NCI-H2171 treated with DMSO at 0.1 percent for 48 hours (cell line): ENCODE measurements around the gene DPAGT1.
A peak's percentile ranks its signal among the peaks of the same experiment; 100 is the strongest.
"Not testable (repeated sequence)": the region's sequence is repeated elsewhere in the genome, so short reads cannot be mapped to it uniquely, and the experiment has no call there.

Experiments used
- DNase-seq: peaks from one replicate; lab custom pipeline; 2025; lab: John Stamatoyannopoulos, UW

The DPAGT1 gene

DNA sequence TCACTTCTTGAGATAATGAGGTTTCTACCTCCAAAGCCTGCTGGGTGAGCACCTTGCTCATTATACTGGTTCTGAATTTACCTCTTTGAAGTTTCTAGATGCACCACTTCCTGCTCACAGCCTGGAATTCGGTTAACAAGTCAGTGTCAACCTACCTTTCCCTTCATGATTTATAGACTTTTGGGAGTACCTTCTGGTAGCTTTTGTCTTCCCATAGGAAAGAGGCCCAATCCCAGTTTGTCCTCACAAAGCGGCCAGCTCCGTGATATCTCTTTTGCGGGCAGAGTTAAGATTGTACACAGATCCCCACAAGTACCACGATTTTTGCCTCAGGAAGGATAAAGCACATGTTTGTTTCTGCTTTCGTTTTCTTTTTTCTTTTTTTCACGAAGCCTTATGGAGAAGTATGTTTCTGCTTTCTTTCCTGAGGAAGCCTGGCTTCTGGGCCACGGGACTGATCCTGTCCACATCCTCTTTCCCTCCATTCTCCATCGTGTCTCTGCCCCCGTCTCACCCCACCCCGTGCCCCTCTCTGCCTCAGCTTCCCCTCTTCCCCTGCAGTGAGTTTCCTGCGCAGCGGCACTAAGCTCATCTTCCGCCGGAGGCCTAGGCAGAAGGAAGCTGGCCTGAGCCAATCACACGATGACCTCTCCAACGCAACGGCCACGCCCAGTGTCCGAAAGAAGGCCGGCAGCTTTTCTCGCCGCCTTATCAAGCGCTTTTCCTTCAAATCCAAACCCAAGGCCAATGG is 14.0 kb upstream of the DPAGT1 start:
- no peak for DNase-seq

DNA sequence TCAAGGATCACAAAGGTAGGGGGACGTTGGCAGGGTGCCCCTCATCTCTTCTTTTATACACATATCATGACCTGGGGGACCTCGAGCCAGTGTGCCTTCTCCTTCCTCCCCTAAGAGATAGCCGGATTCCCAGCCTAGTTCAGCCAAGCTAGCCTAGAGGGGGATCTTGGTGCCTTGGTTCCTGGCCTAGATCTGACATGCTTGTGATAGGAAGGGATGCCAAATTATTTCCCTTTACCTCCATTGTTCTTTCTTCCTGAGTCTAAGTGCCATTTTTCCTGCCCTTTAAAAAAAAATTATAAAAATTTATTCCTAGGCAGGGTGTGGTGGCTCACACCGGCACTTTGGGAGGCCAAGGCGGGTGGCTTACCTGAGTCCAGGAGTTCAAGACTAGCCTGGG is 12.7 kb upstream of the DPAGT1 start:
- no peak for DNase-seq

DNA sequence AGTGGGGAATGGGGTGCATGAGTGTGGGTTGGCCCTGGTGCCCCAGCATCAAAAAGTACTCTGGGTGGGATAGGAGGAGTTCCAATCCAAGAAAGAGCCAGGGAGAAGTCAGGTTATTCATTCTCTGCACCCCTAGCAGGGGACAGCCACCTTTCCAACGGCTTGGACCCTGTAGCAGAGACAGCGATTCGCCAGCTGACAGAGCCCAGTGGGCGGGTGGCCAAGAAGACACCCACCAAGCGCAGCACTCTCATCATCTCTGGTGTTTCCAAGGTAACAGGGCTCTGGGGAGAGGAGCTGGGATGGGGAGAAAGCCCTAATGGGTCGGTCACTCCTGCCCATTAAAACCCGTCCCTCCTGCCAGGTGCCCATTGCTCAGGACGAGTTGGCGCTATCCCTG is 12.1 kb upstream of the DPAGT1 start:
- DNase-seq = no peak

DNA sequence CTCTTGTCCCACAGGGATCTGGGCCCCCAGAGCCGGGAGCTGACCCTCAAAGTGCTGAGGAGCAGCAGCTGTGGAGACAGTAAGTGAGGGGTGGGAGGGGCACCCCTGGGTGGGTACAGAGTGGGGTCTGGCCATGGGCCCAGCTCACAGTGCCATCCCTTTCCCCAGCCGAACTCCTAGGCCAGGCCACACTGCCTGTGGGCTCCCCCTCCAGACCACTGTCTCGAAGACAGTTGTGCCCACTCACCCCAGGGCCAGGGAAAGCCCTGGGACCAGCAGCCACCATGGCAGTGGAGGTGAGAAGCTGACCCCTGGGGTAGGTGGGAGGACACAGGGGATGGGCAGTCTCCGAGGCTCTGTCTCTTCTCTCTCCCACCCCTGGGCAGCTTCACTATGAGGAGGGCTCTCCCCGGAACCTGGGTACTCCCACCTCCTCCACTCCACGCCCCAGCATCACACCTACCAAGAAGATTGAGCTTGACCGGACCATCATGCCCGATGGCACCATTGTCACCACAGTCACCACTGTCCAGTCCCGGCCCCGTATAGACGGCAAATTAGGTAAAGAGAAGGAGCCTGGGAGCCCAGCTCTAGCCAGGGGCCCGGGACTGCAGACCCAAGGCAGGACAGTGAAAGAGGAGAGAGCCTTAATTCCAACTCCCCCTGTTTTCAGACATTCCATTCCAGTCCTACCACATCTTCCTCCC is 10.8 kb upstream of the DPAGT1 start:
- DNase-seq = no peak

DNA sequence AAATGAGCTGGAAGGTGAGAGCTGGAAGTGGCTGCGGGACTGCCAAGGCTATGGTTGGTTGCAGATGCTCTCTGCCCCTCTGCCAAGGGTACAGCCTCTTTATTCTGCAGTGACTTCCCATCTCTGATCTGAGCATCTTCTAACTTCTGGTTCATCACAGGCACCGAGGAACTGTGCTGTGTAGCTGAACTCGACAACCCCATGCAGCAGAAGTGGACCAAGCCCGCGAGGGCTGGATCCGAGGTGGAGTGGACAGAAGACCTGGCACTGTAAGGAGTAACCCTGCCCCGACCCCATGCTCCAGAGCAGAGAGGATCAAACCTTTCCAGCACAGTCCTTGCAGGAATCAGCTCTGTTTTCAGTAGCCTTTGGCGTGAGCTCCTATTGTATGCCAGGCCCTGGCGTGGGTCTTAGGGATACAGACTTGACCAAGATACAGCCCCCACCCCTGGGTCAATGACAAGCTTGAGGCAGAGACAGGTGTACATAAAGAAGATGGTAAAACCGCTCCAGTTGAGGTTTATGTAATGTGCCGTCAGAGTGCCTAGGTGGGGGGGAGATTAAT is 9.8 kb upstream of the DPAGT1 start:
- DNase-seq = no peak

DNA sequence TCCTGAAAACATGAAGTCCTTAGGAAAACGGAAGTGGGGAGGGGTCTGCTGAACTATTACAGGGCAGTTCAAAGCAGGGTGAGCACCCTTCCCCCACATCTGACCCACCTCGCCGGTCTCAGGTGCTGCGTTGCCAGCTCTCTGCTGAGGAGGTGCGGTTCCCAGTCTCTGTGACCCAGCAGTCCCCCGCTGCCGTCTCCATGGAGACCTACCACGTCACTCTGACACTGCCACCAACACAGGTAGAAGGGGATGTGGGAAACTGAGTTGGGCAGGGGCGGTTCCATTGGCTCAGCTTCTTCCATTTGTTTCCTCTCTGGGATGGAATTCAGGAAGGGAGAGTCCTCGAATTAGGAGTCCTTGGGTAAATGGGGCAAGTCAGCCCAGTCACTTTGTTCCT is 8.8 kb upstream of the DPAGT1 start:
- no peak for DNase-seq

DNA sequence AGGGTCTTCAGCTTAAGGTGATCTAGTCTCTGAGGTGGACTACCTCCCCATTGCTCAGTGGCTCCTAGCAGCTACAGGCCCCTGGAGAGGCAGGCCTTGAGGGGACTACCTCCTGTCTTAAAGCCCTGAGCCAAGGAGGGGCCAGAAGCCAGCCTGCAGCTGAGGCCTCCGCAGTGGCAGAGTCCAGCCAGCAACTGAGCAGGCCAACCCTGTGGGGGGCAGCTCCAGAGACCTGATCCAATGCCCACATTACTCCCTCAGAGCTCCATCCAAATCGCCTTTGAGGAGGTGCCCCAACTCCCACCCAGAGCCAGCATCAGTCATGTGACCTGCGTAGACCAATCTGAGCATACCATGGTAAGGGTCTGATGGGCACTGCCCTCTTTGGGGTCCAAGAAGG is 8.2 kb upstream of the DPAGT1 start:
- DNase-seq = no peak

DNA sequence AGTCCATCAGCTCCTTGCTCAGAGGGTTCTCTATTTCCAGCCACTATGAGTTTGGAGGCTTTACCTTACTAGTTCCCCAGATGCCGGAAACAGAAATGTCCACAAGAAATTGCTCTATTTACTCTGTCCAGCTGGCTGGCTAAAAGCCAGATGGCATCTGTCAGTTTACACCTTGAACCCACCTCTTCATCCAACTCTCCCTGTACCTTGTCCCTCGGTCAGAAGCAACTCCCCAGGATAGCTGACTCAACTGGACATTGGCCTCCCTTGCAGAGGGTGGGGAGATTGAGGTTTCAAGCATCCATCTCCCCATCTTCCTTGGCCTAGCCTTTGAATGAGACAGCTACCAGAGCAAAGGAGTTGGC is 7.2 kb upstream of the DPAGT1 start:
- DNase-seq = no peak

DNA sequence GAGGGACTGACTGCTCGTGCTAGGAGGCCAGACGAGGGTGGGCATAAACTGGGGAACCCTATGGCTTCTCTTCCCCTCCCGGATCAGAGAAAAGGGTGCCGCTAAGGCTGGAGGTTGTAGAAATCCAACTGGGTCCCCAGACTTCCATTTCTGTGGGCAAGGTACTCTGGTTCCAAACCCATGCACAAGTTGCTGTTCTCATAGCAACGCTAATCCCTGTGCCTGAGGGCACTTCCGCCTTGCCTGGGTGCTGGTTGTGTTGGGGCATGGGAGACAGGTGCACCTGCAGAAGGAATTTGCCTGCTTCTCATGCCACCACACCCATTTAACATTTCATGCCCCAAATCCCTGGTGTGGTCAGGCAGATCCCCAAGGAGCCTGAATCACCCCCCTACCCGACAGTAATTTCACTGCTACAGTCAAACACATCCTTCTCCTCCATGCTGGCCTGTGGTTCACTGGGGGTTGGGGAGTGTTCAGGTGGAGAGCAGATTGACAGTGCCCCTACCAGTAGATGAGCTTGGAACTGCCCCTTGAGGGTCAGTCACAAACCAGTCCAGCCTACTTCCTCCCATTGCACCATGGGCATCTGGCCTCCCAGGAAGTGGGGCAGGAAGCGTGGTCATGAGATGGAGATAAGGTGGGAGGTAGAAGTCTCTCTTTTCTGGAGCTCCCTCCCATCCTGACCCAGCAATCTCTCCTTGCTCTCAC is 6.6 kb upstream of the DPAGT1 start:
- no peak for DNase-seq

DNA sequence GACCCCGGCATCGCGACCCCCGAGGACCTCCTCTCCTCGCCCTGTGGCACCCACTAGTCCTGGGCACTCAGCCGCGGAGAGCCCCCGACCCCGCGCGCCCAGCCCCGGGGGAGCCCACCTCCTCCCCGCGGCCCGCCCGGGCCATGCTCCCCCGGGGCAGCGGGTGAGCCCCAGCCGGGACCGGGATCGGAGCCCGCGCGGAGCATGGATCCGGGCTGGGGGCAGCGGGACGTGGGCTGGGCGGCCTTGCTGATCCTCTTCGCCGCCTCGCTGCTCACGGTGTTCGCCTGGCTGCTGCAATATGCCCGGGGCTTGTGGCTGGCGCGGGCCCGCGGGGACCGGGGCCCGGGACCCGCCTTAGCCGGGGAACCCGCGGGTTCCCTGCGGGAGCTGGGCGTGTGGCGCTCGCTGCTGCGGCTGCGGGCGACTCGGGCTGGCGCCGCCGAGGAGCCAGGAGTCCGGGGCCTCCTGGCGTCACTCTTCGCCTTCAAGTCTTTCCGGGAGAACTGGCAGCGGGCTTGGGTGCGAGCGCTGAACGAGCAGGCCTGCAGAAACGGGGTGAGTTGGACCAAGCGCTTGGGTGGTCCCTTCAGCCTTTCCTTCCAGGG is 6.0 kb upstream of the DPAGT1 start:
- no peak for DNase-seq

DNA sequence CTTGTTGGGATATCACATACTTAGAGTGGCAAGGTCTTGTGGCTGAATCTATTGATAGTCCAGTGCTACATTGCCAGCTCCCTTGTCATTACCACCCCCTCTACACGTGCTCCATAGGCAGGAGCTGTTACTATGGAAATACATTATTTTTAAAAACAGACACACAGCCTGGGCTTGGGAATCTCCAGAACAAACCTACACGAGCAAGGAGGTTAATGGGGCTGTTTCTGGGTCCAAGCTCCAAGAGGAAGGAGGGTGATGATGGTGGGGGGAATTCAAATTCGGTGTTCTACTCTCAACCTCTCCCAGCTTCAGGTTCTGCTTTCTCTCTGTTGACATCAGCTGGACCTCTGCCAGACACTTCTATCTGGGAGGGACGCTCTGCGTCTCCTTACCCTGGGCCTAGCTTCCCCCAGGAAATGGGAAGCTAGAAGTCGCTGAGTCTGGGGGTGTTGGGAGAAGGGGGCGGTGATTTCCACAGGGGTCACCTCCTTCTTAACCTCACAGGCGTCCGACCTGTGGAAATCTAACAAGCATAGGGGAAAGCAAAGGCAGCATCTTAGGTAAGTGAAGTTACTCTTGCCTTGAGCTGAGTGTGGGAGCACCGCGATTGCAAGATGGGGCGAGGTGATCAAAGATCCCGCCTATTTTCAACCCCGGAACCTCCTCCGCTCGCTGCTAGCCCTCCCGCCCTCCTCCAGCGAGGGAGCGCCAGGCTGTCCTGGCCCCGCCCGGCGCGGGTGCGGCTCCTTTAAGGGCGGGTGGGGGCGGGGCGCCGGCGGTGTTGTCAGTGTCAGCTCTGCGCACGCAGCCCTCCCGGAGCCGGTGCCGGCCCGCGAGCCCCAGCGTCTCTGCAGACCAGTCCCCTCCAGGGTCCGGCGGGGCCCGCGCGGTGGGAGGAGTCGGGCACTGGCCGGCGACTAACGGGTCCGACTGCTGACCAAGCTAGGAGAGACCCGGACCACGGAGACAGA is 5.2 kb upstream of the DPAGT1 start, which contains the start of gene C2CD2L:
C2CD2L (plus strand) TSS at position 781 of the 974 bp plus-strand sequence. CDS start 398 bp downstream, outside the sequence.
- DNase-seq = peak; percentile 77

DNA sequence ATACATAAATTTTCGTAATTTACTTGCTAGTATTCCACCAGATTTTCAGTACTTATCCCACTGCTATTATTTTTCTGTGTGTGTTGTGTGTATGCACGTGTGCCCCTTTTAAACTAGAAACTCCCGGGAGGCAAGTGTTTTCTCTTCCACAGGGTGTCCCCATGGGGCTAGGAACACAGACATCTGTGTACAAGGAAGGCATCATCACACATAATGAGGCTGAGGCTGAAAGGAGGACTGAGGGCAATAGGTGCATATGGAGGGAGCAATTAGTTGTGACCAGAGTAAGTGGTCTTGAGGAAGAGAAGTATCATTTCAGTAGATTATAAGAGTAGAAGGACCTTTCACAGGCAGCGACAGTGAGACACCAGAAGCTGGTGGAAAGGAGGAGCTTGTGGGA is 2.1 kb upstream of the DPAGT1 start:
- DNase-seq = peak; percentile 77

DNA sequence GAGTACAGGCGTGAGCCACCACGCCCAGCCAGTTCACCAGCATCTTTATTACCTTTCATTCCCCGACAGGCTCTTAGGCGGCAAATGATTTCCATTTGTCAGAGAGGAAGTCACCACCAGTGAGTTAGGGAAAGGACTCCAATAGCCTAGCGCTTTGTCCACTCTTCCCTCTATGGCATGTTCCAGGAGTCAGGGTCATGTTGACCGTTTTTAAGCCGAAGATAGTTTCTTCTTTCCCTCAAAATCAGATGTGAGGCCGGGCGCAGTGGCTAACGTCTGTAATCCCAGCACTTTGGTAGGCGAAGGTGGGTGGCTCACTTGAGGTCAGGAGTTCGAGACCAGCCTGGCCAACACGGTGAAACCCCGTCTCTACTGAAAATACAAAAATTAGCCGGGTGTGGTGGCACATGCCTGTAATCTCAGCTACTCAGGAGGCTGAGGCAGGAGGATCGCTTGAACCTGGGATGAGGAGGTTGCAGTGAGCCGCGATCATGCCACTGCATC is 1.6 kb upstream of the DPAGT1 start:
- DNase-seq = not testable (repeated sequence)

DNA sequence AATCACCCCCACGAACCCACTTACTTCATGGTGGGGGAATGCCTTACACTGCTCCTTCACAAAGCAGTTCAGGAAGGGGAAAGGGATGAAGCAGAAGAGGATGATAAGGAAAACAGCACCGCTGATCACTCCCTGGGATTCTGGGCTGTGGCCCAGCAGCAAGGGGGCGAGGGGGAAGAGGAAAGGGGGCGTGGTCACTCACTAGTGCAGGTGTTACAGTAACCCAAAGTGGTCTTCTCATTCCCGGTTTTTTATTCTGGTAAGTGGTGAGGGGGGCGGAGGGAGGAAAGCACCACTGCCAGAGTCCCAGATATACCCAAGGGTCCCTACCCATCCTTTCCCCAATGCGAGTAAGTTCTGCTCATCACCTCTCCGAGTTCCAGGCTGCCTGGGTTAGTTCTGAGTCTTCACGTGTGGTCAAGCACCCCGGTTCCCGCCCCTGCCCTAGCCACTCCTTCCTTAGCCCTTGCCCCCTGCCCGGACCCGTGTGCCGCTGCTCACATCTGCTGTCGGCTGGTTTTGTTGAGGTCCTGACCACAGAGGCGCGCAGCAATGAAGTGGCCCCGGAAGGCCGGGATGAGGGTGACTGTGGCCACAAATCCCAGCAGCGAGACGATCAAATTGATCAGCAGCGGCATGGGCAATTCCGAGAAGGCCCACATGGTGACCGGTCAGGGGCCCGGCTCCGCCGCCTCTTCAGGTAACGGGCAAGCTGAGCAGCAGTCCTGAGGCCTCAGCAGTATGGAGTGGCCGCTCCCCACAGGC is 477 bp downstream of the DPAGT1 start:
- DNase-seq = no peak

DNA sequence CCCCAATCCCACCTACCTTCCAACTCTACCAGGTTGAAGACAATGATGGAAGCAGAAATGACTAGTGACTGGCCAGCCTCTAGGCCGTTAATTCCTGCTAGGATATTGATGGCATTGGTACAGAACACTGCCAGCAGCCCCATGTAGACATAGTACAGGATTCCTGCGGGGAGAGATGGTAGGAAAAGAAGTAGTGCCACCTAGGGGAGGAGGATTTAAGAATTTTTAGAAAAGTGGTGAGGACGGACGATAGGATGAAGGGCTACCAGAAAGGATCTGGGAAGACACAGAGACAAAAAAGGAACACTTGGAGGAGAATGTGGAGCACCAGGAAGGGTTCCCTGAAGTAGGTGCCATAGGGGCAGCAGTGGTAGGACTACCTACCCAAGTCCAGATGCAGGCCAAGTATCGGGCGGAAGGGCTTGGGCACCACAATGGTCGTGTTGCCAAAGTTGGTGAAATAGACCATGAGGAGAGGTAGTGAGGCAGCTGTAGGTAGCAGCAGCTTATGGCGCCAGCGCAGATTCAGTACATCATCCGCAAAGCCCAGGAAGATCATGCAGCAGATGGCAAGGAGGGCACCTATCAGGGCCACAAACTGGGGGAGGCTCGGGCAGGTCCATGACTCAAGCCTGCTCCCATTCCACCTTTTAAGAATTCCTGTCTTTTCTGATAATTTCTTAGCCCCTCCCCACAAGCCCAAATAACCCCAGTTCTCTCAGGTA is 1.2 kb downstream of the DPAGT1 start:
- no peak for DNase-seq

DNA sequence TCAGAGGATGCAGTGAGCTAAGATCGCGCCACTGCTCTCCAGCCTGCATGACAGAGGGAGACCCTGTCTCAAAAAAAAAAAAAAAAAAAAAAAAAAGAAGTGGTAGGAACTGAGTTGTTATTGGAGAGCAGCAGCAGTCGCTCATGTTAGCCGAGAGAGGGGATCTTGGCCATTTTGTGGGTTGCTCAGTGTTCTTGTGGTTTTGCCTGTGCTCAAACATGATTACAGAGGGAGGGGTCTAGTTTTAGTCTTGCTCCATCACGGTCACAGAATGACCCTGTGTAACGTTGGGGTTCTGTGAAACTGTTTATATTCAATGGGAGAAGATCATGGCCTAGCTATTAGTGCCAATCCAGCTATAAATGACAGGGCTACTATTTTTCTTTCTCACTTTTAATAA is 1.9 kb downstream of the DPAGT1 start:
- DNase-seq = no peak

DNA sequence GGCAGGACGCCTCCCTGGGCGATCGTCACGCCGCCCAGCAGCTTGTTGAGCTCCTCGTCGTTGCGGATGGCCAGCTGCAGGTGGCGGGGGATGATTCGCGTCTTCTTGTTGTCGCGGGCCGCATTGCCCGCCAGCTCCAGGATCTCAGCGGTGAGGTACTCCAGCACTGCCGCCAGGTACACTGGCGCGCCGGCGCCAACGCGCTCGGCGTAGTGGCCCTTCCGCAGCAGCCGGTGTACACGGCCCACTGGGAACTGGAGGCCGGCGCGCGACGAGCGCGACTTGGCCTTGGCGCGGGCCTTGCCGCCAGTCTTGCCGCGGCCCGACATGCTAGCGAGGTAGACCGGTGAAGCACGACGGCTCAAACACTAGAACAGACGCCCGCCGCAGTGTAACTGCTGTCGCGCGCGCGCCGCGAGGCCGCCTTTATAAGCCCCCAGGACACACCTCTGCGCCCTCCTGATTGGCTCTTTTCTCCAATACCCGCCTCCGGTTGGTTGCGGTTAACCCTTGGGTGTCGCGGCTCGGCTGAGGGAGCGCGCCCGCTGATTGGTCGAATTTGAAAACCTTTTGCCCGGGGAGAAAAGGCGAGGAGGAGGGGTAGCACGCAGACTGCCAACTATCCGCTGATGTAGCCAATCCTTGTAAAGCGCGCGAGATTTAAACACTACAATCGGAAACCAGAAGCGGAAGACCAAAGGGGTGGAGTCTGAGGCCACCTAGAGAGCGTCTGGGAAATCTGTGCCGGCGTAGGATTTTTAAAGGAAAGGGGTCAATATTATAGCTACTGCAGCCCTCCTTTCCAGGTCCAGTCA is 6.4 kb downstream of the DPAGT1 start:
- peak; percentile 96 for DNase-seq

DNA sequence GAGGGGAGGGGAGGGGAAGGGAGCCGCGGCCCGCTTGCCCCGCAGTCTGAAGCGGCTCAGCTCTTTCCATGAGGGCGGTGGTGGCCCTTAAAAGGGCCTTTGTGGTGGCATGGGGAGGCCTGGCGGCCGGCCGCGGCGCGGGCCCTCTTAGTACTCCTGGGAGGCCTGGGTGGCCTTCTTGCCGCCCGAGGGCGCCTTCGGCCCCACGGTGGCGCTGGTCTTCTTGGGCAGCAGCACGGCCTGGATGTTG is 6.9 kb downstream of the DPAGT1 start:
- no peak for DNase-seq
